ACHN (cell line): Measurements from ENCODE around the gene ATP6V1A.
A peak's percentile ranks its signal among the peaks of the same experiment; 100 is the strongest.

ENCODE experiments used
- DNase-seq: peaks from one replicate; pipeline ENCODE4 v3.0.0-alpha.2; 2015
- in situ Hi-C: cut with HindIII; loops from 2 replicates; pipeline ENCODE4 v1.10.0; 2017; ENCODE audit warnings: low sequenced_read_pairs, low pct_ligation_motif_present, low pct_unique_long_range_greater_than_20kb

Gene ATP6V1A

GRCh38 chr3:113744941-113745755, 1.7 kb upstream of the ATP6V1A start:
- DNase-seq = peak; percentile 85
- in situ Hi-C loops = no loop called here

GRCh38 chr3:113745756-113746547, 883 bp upstream of the ATP6V1A start, which contains the start of gene NAA50:
Gene NAA50 (minus strand): TSS chr3:113746249. CDS start chr3:113745949, 300 bp downstream.
- in situ Hi-C loops = no loop called here
- peak; percentile 85 for DNase-seq

DNA sequence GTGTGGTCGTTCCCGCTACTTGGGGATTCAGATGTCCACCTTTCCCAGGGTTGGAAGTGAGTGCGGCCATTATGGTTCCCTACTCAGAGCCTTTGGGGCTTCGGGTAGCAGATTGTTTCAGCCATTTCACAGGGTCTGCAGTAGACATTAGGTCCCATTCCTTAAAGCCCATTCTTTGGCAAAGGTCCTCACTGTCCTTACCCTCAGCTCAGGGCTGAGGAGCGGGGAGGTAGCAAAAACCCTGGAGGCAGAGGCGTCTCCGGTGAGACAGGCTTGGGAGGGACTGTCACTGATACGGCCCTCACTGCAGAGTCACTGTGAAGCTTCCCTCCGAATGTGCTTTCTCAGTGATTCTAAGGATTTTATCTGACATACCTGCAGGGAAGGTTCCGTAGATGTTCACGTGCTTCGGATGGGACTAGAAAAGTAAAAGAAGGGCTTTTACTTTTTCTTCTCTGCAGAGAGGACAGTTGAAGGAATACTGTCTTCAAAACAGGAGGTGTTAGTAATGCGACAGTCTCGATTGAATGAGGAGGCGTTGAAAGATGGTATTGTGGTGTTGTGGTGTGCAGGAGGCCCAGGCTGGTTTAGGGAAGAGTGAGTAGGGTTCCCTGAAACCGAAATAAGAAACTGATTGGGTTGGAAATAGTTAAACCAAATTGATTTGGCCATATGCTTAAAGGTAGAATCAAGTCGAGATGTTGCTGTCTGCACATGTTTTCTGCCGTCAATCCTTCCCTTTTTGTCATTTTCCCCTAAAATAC, 630 bp downstream of the ATP6V1A start:
- DNase-seq = peak; percentile 13
- in situ Hi-C loops = no loop called here

GRCh38 chr3:113751141-113751540, 4.3 kb downstream of the ATP6V1A start:
- no peak for DNase-seq
- in situ Hi-C loops = no loop called here

DNA sequence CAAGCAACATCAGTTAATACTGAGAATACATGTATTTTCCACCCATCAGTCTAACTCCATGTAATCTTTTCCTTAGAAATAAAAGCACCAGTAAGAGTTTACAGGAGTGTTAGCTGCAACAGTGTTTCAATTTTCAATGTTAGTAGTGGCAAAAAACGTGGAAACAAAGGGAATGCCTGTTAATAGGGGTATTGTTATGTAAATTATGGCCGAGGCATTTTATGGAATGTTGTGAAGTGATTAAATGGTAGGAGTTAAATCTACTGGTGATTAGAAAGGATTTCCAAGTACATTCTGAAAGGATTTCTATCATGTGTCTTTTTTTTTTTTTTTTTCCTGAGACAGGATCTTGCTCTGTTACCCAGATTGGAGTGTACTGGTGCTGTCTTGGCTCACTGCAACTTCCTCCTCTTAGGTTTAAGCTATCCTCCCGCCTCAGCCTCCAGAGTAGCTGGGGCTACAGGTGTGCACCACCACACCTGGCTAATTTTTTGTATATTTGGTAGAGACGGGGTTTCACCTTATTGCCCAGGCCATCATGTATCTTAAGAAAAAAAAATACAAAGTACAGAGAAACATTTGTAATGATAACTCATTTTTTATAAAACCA, 6.6 kb downstream of the ATP6V1A start:
- no peak for DNase-seq
- in situ Hi-C loops = no loop called here

- in situ Hi-C loops = no loop called here
- no peak for DNase-seq
These were observed 7.8 kb downstream of the ATP6V1A start for GRCh38 chr3:113754494-113755159.

GRCh38 chr3:113758389-113759024, 11.7 kb downstream of the ATP6V1A start:
- no peak for DNase-seq

GRCh38 chr3:113764698-113765097, 17.9 kb downstream of the ATP6V1A start:
- DNase-seq = no peak
- in situ Hi-C loops = no loop called here

More at GRCh38 chr3:113758389-113759024, 11.7 kb downstream of the ATP6V1A start:
- in situ Hi-C loops = no loop called here

- DNase-seq = peak; percentile 35
- in situ Hi-C loops = no loop called here
These were observed 22.7 kb downstream of the ATP6V1A start for GRCh38 chr3:113769551-113769950.

- DNase-seq = no peak
- in situ Hi-C loops = no loop called here
These were observed 25.2 kb downstream of the ATP6V1A start for GRCh38 chr3:113771993-113772392.

GRCh38 chr3:113773381-113773780, 26.5 kb downstream of the ATP6V1A start:
- in situ Hi-C loops = no loop called here
- no peak for DNase-seq

DNA sequence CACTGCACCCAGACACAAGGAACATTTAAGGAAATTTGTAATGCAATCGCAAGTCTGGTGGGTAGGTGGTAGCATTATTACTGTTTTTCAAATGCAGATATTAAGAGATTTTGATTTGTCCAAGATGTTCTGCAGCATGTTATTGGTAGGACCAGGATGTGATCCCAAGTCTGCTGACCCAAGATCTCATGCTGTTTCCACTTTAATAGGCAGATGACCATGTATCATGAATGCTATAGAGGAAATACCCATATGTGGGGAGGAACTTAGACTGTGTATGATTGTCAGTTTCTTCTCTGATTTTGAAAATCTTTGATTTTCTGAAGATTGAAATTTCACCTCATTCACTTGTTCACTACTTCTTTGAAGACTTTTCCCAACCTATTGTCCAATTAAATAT, 28.7 kb downstream of the ATP6V1A start:
- no peak for DNase-seq
- in situ Hi-C loops = no loop called here

GRCh38 chr3:113776564-113776963, 29.7 kb downstream of the ATP6V1A start:
- in situ Hi-C loops = no loop called here
- DNase-seq = no peak

DNA sequence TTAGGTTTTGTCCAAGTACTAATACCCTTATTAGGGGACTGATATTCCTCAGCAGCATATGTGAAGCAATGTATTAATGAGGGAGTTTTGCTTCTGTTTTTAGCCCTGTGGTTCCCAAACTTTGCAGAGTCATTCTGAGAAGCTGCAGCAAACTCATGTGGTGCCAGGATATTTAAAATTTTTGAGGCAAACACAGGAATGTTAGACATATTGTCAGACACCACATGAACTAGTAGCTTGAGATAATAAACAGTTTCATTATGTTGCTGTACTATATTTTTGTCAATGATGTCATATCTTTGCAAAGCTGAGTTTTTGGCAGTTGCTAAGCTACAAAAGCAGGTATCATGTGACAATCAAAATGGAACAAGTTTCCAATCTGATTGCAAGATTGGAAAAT, 36.6 kb downstream of the ATP6V1A start:
- in situ Hi-C loops = no loop called here
- DNase-seq = peak; percentile 67

DNA sequence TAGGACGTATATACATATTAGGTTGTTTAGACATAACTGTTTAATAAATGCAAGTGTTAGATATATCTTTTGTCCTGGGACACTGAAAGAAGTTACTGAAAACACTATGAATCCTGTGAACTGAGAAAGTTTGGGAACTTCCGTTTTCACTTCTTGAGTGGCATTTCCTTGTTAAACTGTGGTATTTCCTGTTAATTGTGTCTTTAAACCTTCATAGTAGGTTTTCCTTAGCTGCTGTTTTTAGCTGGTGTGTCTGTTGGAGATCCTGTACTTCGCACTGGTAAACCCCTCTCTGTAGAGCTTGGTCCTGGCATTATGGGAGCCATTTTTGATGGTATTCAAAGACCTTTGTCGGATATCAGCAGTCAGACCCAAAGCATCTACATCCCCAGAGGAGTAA, 37.1 kb downstream of the ATP6V1A start:
- DNase-seq = no peak
- in situ Hi-C loops = no loop called here

GRCh38 chr3:113791381-113791780, 44.5 kb downstream of the ATP6V1A start:
- DNase-seq = no peak
- in situ Hi-C loops = no loop called here

DNA sequence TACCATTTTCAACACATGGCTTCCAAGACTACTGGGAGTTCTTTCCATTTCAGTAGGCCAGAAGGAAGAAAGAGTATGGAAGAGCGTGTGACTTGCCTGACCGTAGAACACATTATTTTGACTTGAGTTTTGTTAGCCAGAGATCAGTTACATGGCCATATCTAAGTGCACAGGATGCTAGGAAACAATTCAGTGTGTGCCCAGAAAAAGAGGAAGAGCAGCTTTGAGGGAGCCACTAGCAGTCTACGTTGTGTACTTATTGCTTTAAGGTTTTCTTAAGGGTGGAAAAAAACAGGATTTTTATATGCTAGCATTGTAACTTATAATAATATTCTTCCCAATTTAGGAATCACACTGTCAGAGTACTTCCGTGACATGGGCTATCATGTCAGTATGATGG, 47.7 kb downstream of the ATP6V1A start:
- DNase-seq = no peak
- in situ Hi-C loops = no loop called here

DNA sequence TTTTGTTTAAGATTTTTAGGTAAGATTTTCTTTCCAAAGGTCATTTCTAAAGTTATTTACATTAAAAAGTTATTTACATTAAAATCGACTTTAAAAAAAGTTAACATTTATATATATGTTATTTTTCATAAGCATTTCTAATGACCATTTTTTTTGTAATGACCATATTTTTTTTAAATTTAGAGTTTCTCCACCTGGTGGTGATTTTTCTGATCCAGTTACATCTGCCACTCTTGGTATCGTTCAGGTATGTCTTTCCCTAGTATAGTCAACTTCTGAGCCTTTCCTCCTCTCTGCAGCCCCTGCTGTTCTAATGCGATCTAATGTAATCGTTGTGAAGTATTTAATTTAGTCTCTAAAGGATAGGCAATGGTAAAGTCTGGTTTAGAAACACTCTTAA, 48.9 kb downstream of the ATP6V1A start:
- in situ Hi-C loops = no loop called here

More for the DNA sequence above, 48.9 kb downstream of the ATP6V1A start:
- no peak for DNase-seq
